ENCODE results near the gene SMIM32.

- TF ChIP-seq CTCF (IDR thresholded peaks at IDR 0.05 in 8 of 11, conservative IDR thresholded peaks at IDR 0.05 in 3 of 11) (no peak), POLR2A (IDR thresholded peaks at IDR 0.05) (no peak)
Measured at GRCh38 chr5:136197462-136198142, 4.6 kb upstream of the SMIM32 start.

Data from spleen (tissue), 7 donors.